SJSA1 (cell line): ENCODE measurements around the gene CFAP97D2. TPM values are rescaled to one million over a fixed set of nuclear protein-coding genes. Genes with fewer than 3 reads are reported as not detected.

ENCODE experiments used
- DNase-seq, 2 experiments: peaks; one replicate each; pipeline ENCODE4 v3.0.0-alpha.2; 2015 to 2020; ENCODE audit warnings: low spot score in 2 of 2, low read depth in 1 of 2
- H3K27ac ChIP-seq: fragments of 250-450 bp; sonication (Bioruptor Pico); 2 replicates; pipeline ENCODE4 v1.5.1; 2020; ENCODE audit warnings: mild to moderate bottlenecking, moderate library complexity
- H3K27me3 ChIP-seq: fragments of 250-450 bp; sonication (Bioruptor Pico); replicated peaks from 2 replicates; pipeline ENCODE4 v1.5.1; 2020; ENCODE audit warnings: mild to moderate bottlenecking, moderate library complexity
- H3K36me3 ChIP-seq: fragments of 250-450 bp; sonication (Bioruptor Pico); 2 replicates; pipeline ENCODE4 v1.5.1; 2020; ENCODE audit warnings: mild to moderate bottlenecking
- H3K4me1 ChIP-seq: fragments of 250-450 bp; sonication (Bioruptor Pico); replicated peaks from 2 replicates; pipeline ENCODE4 v1.6.1; 2021; ENCODE audit warnings: mild to moderate bottlenecking
- H3K4me3 ChIP-seq: fragments of 250-450 bp; sonication (Bioruptor Pico); 2 replicates; pipeline ENCODE4 v1.5.1; 2020; ENCODE audit warnings: mild to moderate bottlenecking
- H3K9me3 ChIP-seq: fragments of 250-450 bp; sonication (Bioruptor Pico); replicated peaks from 2 replicates; pipeline ENCODE4 v1.5.1; 2020; ENCODE audit warnings: mild to moderate bottlenecking
- total RNA-seq: library from RNA; depleted of rRNA; stranded (reverse); fragments of >200 nt; shearing (Covaris generic); gene quantifications from 2 replicates; pipeline ENCODE4 v1.2.3, GENCODE V29; 2014

Gene CFAP97D2
- total RNA-seq, 1 experiment from 2014 or later = 0.08 TPM

DNA sequence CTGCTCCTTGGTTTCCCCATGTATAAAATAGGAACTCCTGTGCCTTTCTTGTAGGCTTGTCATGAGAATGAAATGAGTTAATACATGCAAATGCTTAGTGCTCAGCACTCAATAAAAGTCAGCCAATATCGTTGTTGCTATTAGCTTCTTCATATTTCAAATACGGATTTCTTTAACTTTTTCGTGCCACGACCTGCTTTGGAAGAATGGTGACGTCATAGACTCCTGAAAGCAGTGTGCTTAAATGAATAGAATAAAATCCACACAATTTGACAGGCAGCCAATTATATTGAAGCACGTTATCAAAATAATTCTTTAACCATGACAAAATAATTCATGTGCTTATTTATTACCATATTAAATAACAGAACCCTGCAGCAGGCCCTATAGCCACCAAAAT, 29.1 kb downstream of the CFAP97D2 start:
- Histone ChIP-seq H3K9me3 (peaks cover 8% of the 10 kb centered on the region), H3K27ac (no peak overlapping the region), H3K4me1 (no peaks in the 10 kb centered on the region), H3K27me3 (peaks cover 3% of the 10 kb centered on the region; the same call in 1 of the 2 replicates), H3K4me3 (no peak overlapping the region), H3K36me3 (no peaks in the 10 kb centered on the region)
- no peak for DNase-seq

DNA sequence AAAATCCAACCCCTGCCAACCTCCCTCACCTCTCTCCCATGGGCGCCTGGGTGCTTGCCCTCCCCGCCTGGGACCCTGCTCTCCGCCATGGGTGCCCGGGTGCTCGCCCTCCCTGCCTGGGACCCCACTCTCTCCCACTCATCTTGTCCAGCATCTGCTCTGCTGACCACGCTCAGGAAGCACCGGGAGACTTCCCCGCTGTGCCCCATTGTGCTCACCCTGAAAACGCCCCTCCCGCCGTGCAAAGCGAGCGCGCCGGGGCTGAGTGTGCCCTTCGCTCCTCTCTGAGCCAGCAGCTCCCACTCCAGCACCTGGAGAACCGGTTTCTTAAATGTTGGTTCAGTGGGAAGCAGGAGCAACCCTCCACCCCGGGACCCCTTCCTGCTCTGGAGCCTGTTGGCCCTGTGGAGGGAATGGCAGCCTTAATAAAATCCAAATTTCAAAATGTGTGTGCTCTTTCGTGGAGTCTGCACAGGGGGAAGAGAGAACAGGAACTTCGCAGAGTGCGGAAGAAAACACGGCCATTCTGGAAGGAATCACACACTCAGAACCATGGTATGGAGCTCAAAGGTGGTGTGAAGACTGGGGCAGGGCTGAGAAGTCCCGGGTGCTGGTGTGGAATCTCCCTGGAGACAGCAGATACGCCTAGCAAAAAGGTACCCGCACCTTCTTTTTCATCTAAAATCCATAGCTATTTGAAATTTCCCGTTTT, 32.5 kb downstream of the CFAP97D2 start:
- H3K36me3 ChIP-seq = no peaks in the 10 kb centered on the region

DNA sequence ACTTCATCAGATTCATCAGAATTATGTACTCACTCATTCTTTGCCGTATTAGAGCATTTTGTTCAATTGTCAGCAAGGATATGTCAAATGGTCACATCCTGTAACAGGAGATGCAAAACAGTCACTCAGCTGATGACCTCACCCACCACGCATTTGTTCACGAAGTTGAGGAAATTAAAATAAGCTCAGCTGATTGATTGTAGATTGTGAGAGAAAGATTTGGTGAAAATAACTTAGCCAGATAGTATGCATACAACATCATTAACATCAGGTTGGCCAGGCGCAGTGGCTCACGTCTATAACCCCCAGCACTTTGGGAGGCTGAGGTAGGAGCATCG, 33.1 kb downstream of the CFAP97D2 start:
- DNase-seq = no peak
- Histone ChIP-seq H3K27me3 (no peaks in the 10 kb centered on the region), H3K27ac (no peak overlapping the region), H3K4me3 (no peak overlapping the region), H3K9me3 (peaks cover 4% of the 10 kb centered on the region; the same call in 1 of the 2 replicates), H3K4me1 (no peaks in the 10 kb centered on the region), H3K36me3 (no peaks in the 10 kb centered on the region)

More for the DNA sequence above, 32.5 kb downstream of the CFAP97D2 start:
- Histone ChIP-seq H3K27me3 (no peaks in the 10 kb centered on the region), H3K27ac (no peak overlapping the region), H3K4me1 (no peaks in the 10 kb centered on the region), H3K9me3 (peaks cover 8% of the 10 kb centered on the region), H3K4me3 (no peak overlapping the region)
- no peak for DNase-seq

DNA sequence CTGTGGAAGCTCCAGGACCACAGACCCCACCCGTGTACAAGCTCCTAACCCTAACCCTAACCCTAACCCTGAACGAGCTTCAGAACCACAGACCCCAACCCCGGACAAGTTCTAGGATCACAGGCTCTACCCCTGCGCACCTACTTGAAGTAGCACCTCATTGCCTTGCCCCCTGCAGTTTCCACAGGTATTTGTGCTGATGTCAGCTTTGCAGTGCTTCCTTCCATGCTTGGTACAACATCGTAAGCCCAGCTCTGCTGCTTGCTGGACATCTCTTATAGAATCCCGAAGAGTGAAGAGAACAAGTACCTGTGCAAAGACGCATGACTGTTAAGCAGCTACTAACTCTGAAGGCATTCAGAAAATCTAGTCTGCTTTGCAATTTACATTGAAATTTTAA, 34.9 kb downstream of the CFAP97D2 start:
- Histone ChIP-seq H3K4me1 (no peaks in the 10 kb centered on the region), H3K4me3 (no peak overlapping the region), H3K9me3 (no peaks in the 10 kb centered on the region), H3K27me3 (no peaks in the 10 kb centered on the region; the same call in 1 of the 2 replicates), H3K36me3 (no peaks in the 10 kb centered on the region), H3K27ac (no peak overlapping the region)
- no peak for DNase-seq

DNA sequence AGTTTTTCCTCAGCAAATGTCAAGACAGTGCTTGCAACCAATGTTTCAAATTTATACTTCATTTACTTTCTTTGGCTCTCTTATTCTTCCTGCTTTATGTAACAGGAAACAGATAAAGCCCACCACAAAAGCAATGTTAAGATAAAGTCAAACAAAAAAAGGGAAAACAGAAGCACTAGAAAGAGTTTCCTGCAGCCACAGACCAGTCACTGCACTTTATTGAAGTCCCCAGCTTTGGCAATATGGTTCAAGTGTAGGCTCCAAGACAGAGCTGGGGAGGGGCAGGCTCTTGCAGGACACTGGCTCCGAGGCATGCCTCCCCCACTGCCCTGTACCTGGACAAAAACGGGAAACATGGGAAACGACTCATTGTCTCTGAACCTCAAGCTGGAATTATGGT, 40.3 kb downstream of the CFAP97D2 start:
- no peak overlapping the region for H3K27ac ChIP-seq
- no peaks in the 10 kb centered on the region for H3K9me3 ChIP-seq
- H3K4me1 ChIP-seq = peaks cover 3% of the 10 kb centered on the region; the same call in 1 of the 2 replicates
- no peak overlapping the region for H3K4me3 ChIP-seq
- no peak for DNase-seq
- no peaks in the 10 kb centered on the region for H3K36me3 ChIP-seq
- H3K27me3 ChIP-seq = no peaks in the 10 kb centered on the region; the same call in 1 of the 2 replicates

DNA sequence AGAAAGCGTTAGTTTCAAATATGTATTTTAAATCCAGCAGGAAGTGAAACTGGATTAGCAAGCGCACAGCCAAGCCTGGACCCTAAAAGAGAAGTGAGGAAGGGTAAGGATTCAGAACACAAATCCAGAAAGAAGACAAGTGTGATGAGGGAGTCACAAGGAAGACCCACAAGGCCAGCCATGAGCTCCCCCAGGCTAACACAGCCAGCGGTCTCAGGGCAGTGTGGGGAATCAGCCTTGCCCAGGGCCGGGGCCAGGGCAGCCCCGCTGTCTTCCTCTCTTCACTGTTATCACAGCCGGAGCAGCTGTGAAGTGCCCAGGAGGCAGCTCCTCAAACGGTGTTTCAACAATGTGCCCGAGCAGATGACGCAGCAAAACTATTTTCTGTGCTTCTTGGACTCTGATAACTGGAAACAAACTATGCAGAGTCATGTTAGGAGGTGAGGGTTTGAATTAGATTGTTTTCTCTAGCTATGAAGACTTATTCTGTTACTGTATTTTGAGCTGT, 43.5 kb downstream of the CFAP97D2 start:
- H3K4me1 ChIP-seq = peaks cover 3% of the 10 kb centered on the region; the same call in 1 of the 2 replicates
- no peaks in the 10 kb centered on the region; the same call in 1 of the 2 replicates for H3K27me3 ChIP-seq
- H3K9me3 ChIP-seq = no peaks in the 10 kb centered on the region
- H3K27ac ChIP-seq = no peak overlapping the region
- H3K36me3 ChIP-seq = no peaks in the 10 kb centered on the region
- DNase-seq = peak in 1 of 2 experiments; percentile 5
- no peak overlapping the region for H3K4me3 ChIP-seq

DNA sequence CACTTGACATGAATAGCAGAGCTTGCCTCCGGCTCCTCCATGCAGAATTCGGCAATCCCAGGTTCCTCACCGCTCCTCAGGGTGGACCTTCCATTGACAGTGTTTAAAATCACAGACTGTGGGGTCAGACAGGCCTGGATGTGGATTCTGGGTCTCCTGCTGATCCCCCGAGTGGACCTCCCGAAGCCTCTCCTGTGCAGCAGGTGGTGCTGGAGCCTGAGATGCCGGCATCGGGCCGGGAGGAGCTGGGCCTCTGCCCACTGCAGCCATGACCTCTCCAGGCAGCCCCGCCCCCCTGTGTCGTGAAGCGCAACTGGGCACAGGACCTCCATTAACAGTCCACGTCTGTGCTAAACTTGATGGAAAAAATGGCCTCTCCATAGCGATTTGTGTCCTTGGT, 45.1 kb downstream of the CFAP97D2 start:
- DNase-seq = no peak

DNA sequence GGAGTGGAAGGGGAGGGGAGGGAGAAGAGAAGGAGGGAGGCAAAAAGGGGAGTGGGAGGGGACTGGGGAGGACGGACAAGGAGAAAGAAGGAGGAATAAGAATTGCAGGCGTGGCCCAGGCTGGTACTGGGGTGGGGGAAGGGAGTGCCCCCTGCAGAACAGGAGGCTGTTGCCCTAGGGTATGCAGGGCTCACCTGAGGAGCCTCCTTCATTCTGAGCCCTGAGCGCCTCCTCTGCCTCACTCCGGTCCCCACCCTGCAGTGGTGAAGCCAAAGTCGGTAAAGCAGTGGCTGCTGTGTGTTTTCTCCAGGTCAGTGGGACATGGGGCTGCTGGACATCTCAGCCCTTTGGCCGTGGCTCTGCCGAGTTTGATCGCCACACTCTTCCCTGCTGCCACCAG, 46.6 kb downstream of the CFAP97D2 start:
- Histone ChIP-seq H3K27ac (no peak overlapping the region), H3K9me3 (no peaks in the 10 kb centered on the region), H3K4me1 (peaks cover 3% of the 10 kb centered on the region; the same call in 1 of the 2 replicates), H3K27me3 (no peaks in the 10 kb centered on the region), H3K36me3 (no peaks in the 10 kb centered on the region), H3K4me3 (no peak overlapping the region)
- DNase-seq = no peak

More for the DNA sequence above, 45.1 kb downstream of the CFAP97D2 start:
- H3K4me3 ChIP-seq = no peak overlapping the region
- no peaks in the 10 kb centered on the region; the same call in 1 of the 2 replicates for H3K27me3 ChIP-seq
- H3K9me3 ChIP-seq = no peaks in the 10 kb centered on the region
- no peak overlapping the region for H3K27ac ChIP-seq
- no peaks in the 10 kb centered on the region for H3K36me3 ChIP-seq
- peaks cover 3% of the 10 kb centered on the region; the same call in 1 of the 2 replicates for H3K4me1 ChIP-seq

DNA sequence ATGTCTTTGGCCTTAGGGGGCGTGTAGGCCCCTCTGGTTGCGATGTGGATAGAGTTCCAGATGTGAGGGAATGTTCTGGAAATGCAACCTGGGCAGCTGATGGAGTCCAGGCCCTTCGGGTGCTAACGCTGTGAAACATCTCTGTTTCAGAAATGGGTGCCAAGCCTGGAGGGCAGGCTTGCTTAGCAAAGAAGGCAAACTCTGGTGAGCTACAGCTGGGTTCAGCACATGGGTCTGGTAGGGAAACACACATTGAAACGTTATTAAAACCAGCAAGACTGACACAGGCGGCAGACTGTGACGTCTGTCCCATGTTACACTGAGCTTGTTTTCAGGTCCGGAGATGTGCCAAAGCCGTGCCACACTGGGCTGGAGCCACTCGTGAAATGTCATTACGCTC, 47.0 kb downstream of the CFAP97D2 start:
- no peak for DNase-seq
- Histone ChIP-seq H3K4me1 (peaks cover 3% of the 10 kb centered on the region; the same call in 1 of the 2 replicates), H3K36me3 (no peaks in the 10 kb centered on the region), H3K4me3 (no peak overlapping the region), H3K9me3 (no peaks in the 10 kb centered on the region), H3K27me3 (no peaks in the 10 kb centered on the region), H3K27ac (no peak overlapping the region)

DNA sequence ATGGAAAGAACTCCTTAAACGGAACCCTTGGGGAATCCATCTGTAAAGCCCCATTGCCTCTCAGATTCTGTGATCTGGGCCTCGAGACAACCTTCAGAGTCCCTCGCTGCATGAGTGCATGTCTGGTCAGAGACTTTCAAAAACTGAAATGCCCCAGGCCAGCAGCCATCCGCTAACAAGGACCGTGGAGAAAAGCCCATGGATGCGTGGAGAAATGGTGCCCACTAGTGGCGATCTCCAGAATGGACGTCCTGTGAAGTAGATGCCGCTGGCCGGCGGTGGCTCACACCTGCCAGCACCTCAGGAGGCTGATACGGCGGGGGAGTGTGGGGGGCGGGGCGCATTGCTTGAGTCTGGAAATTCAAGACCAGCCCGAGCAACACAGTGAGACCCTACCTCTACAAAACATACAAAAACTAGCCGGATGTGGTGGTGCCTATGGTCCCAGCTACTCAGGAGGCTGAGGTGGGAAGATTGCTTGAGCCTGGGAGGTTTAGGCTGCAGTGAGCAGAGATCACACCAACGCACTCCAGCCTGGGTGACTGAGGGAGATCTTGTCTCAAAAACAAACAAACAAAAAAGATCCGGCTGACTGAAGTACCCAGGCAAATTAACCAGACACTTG, 47.8 kb downstream of the CFAP97D2 start:
- H3K27ac ChIP-seq = no peak overlapping the region

DNA sequence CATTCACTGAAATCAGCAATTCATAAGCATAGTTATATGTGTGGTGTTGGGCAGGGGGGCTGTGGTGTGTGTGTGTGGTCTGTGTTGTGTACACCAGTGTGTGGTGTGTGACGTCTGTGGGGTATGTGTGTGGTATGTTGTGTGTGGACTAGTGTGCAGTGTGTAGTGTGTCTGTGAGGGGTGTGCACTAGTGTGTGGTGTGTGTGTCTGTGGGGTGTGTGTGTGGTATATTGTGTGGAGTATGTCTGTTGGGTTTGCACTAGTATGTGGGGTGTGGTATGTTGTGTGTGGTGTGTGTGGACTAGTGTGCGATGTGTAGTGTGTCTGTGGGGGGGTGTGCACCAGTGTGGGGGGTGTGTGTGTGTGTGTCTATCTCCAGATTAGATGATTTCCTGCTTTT, 48.5 kb downstream of the CFAP97D2 start:
- Histone ChIP-seq H3K36me3 (no peaks in the 10 kb centered on the region), H3K4me1 (peaks cover 2% of the 10 kb centered on the region; the same call in 1 of the 2 replicates), H3K9me3 (no peaks in the 10 kb centered on the region), H3K27ac (no peak overlapping the region), H3K27me3 (no peaks in the 10 kb centered on the region), H3K4me3 (no peak overlapping the region)
- DNase-seq = no peak

More for the DNA sequence above, 47.8 kb downstream of the CFAP97D2 start:
- peaks cover 3% of the 10 kb centered on the region; the same call in 1 of the 2 replicates for H3K4me1 ChIP-seq
- no peaks in the 10 kb centered on the region for H3K9me3 ChIP-seq
- peak; percentile 50 to 75 for DNase-seq
- H3K27me3 ChIP-seq = no peaks in the 10 kb centered on the region
- H3K36me3 ChIP-seq = no peaks in the 10 kb centered on the region
- no peak overlapping the region for H3K4me3 ChIP-seq

DNA sequence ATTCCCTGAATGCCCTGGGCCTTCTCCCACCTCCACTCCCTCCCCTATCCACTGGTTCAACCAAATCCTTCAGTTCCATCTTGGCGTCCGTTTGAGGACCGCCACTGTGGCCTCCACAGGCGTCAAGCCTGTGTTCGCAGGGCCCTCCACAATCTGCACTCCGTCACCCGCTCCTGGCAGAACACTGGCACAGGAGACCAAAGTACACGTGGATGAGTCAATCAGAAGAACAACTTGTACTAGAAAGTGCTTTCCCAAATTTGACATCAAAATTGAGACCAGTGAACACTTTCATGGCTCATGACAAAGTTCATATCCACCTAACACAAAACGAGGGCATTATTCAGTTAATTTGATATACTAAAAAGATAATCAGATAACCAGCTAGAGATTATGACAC, 49.1 kb downstream of the CFAP97D2 start:
- Histone ChIP-seq H3K27me3 (no peaks in the 10 kb centered on the region), H3K4me1 (no peaks in the 10 kb centered on the region), H3K27ac (no peak overlapping the region), H3K9me3 (no peaks in the 10 kb centered on the region), H3K4me3 (no peak overlapping the region), H3K36me3 (no peaks in the 10 kb centered on the region)
- DNase-seq = no peak

DNA sequence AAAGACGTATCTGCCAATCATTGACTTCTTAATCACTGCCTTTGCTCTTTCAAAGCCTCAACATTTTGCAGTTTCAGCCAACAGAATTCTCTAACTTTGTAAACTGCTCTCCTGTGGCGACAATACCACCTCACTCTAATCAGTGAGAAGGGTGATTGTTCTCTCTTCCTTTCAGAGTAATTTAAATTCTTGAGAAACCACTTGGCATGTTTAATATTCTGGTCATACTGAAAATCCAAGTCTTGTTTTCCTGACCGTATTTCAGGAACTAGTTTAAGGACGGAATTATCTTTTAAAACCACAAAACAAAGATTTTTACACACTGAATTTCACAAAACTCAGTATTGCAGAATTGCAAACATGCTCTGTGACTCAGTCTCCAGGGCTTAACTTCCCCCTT, 50.4 kb downstream of the CFAP97D2 start:
- no peaks in the 10 kb centered on the region for H3K9me3 ChIP-seq
- no peaks in the 10 kb centered on the region for H3K27me3 ChIP-seq
- DNase-seq = no peak
- no peaks in the 10 kb centered on the region for H3K36me3 ChIP-seq
- no peak overlapping the region for H3K27ac ChIP-seq
- 0 out of 2 replicates have a peak, but pooled peaks cover 4% of the 10 kb centered on the region for H3K4me1 ChIP-seq
- no peak overlapping the region for H3K4me3 ChIP-seq

DNA sequence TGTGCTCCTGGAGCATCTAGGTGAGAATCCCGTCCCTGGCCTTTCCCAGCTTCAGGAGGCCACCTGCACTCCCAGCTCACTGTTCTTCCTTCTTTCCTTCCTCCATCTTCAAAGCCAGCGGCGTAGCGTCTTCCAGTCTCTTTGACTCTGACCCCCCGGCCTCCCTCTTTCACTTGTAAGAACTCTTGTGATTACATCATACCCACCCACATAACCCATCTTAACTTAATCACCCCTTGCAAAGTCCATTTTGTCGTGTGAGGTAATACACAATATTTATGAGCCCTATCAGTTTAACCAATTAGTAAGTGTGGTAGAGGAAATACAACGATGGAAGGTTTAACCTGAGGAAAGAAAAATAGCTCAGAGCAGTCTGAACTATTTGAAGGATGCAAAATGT, 51.1 kb downstream of the CFAP97D2 start:
- Histone ChIP-seq H3K4me3 (no peak overlapping the region), H3K9me3 (no peaks in the 10 kb centered on the region), H3K36me3 (peaks cover 3% of the 10 kb centered on the region; the same call in 1 of the 2 replicates), H3K27me3 (no peaks in the 10 kb centered on the region), H3K27ac (no peak overlapping the region), H3K4me1 (0 out of 2 replicates have a peak, but pooled peaks cover 5% of the 10 kb centered on the region)
- no peak for DNase-seq
